OCI-LY3 (cell line): ENCODE results near the gene CXXC5.

Source experiments
- EZH2phosphoT487 ChIP-seq: fragments of 200-600 bp; shearing (Covaris generic); IDR thresholded peaks from 2 replicates; pipeline ENCODE4 v1.6.1; 2018; ENCODE audit warnings: antibody characterized with exemption, mixed run types, low read depth
- TF ChIP-seq, protein P1 (sequence below): fragments of 200-600, 300-600 bp; sonication (generic); IDR thresholded peaks from 2 replicates; pipeline ENCODE4 v1.5.1; 2014; ENCODE audit warnings: antibody characterized with exemption, low read length, low read depth

DNA sequence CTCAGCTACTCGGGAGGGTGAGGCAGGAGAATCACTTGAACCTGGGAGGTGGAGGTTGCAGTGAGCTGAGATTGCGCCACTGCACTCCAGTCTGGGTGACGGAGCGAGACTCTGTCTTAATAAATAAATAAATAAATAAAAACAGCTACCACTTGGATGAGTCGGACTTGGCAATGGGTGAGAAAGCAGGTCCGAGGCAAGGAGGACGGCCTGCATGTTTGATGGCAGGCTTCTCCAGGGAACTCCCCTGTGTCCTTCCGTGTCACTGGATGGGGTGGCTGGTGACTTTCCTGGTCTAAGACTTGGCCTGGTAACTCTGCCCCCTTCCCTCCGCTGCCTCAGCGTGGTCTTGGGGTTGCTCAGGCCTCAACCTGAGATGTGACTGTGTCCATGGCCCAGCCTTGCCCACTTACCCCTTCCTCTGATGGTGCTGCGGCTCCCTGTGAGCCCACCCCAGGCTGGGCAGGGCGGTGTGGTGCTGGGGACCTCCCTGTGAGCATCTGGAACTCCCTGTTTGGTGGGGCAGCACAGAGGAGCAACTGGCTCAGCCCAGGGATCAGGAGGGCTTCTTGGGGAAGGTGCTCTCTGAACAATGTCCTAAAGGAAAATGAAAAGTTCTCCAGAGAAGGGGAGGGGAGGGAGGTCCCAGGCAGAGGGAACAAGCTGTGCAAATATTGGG is 85.0 kb downstream of the CXXC5 start:
- TF ChIP-seq, protein P1, sequence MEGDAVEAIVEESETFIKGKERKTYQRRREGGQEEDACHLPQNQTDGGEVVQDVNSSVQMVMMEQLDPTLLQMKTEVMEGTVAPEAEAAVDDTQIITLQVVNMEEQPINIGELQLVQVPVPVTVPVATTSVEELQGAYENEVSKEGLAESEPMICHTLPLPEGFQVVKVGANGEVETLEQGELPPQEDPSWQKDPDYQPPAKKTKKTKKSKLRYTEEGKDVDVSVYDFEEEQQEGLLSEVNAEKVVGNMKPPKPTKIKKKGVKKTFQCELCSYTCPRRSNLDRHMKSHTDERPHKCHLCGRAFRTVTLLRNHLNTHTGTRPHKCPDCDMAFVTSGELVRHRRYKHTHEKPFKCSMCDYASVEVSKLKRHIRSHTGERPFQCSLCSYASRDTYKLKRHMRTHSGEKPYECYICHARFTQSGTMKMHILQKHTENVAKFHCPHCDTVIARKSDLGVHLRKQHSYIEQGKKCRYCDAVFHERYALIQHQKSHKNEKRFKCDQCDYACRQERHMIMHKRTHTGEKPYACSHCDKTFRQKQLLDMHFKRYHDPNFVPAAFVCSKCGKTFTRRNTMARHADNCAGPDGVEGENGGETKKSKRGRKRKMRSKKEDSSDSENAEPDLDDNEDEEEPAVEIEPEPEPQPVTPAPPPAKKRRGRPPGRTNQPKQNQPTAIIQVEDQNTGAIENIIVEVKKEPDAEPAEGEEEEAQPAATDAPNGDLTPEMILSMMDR = no peak
- TF ChIP-seq EZH2phosphoT487 = no peak
